GM12801 (cell line): ENCODE data around the gene ORAI2.
"Not testable (repeated sequence)": the region's sequence is repeated elsewhere in the genome, so short reads cannot be mapped to it uniquely, and the experiment has no call there.

Source experiments
- TF ChIP-seq, protein P1 (sequence below): IDR thresholded peaks from one replicate; pipeline ENCODE4 v1.5.1; 2011; ENCODE audit warnings: control low read depth; ENCODE audit not compliant: insufficient read length; ENCODE audit errors: extremely low read depth

The ORAI2 gene

DNA sequence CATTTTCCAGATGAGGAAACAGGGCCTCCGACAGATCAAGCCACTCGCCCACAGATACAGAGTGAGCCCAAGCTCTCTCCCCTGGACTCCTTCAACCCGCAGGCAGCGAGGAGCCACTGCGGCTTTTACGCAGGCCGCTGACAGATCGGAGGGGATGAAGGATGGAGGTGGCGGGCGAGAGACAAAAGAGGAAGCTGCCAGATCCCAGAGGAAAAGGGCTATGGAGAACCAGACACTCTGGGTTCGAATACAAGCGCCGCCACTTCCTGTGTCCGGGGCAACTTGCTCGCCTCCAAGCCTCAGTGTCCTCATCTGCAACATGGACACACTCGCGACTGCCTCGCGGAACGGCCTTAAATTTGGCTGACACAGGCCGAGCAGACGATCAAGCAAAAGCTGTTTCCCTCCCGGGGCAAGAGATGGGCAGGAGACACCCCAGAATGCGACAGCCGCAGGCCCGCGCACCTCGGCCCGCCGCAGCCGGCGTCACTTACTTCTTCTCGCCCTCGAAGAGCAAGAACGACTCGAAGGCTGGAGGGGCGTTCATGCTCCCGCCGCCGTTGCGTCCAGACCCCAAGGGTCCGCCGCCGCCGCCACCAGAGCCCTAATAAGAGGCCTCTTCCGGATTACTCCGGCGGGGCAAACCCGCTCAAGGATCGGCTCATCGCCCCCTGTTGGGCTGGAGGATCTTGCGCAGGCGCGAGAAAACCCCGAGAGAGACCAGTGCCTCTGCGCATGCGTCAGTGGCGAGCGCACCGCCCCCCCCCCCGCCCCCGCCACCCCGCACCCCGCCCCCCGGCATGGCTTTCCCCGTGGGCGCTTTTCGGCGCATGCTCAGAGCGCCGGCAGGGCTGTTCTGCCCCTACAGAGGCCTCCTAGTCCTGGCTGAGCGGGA is 45.2 kb downstream of the ORAI2 start, which contains the start of gene POLR2J:
TSS of gene POLR2J (minus strand) at position 609 of the 895 bp plus-strand sequence. CDS start at position 547, 62 bp downstream.
- TF ChIP-seq, protein P1, sequence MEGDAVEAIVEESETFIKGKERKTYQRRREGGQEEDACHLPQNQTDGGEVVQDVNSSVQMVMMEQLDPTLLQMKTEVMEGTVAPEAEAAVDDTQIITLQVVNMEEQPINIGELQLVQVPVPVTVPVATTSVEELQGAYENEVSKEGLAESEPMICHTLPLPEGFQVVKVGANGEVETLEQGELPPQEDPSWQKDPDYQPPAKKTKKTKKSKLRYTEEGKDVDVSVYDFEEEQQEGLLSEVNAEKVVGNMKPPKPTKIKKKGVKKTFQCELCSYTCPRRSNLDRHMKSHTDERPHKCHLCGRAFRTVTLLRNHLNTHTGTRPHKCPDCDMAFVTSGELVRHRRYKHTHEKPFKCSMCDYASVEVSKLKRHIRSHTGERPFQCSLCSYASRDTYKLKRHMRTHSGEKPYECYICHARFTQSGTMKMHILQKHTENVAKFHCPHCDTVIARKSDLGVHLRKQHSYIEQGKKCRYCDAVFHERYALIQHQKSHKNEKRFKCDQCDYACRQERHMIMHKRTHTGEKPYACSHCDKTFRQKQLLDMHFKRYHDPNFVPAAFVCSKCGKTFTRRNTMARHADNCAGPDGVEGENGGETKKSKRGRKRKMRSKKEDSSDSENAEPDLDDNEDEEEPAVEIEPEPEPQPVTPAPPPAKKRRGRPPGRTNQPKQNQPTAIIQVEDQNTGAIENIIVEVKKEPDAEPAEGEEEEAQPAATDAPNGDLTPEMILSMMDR = not testable (repeated sequence)
